Measurements from ENCODE around the gene SLC31A1.

SLC31A1 gene

GRCh38 chr9:113258282-113258681 is 36.9 kb downstream of the SLC31A1 start:
- Histone ChIP-seq H3K27ac (replicated peaks) (no peak overlapping the region), H3K4me3 (replicated peaks; ENCODE audit: insufficient read depth, low read length) (no peak overlapping the region), H3K27me3 (ENCODE audit: insufficient read depth, poor library complexity, severe bottlenecking) (no peaks in the 10 kb centered on the region)
- no peak for DNase-seq (ENCODE audit: low read depth in 1 of 2, low spot score in 1 of 2)
- TF ChIP-seq CTCF (IDR thresholded peaks at IDR 0.05; ENCODE audit: insufficient read depth, low read length) = no peak

GRCh38 chr9:113261917-113262671 is 40.8 kb downstream of the SLC31A1 start:
- DNase-seq (ENCODE audit: low read depth in 1 of 2, low spot score in 1 of 2) = no peak
- TF ChIP-seq CTCF (IDR thresholded peaks at IDR 0.05; ENCODE audit: insufficient read depth, low read length) (no peak), POLR2AphosphoS5 (IDR thresholded peaks at IDR 0.05; ENCODE audit: low read depth) (no peak), REST (IDR thresholded peaks at IDR 0.05; ENCODE audit: insufficient replicate concordance, low read depth) (no peak), SPI1 (IDR thresholded peaks at IDR 0.05; ENCODE audit: borderline replicate concordance, low read depth) (no peak), GABPA (IDR thresholded peaks at IDR 0.05; ENCODE audit: low read depth) (no peak)
- H3K4me3 ChIP-seq (replicated peaks; ENCODE audit: insufficient read depth, low read length) = no peak overlapping the region
- H3K27ac ChIP-seq (replicated peaks) = no peak overlapping the region
- H3K27me3 ChIP-seq (ENCODE audit: insufficient read depth, poor library complexity, severe bottlenecking) = no peaks in the 10 kb centered on the region

GRCh38 chr9:113266174-113266573 is 44.8 kb downstream of the SLC31A1 start:
- no peak for TF ChIP-seq CTCF (IDR thresholded peaks at IDR 0.05; ENCODE audit: insufficient read depth, low read length)
- TF ChIP-seq SPI1 (IDR thresholded peaks at IDR 0.05; ENCODE audit: borderline replicate concordance, low read depth) = no peak
- TF ChIP-seq REST (IDR thresholded peaks at IDR 0.05; ENCODE audit: insufficient replicate concordance, low read depth) = no peak
- no peak for TF ChIP-seq GABPA (IDR thresholded peaks at IDR 0.05; ENCODE audit: low read depth)
- no peak for TF ChIP-seq POLR2AphosphoS5 (IDR thresholded peaks at IDR 0.05; ENCODE audit: low read depth)
- H3K27me3 ChIP-seq (ENCODE audit: insufficient read depth, poor library complexity, severe bottlenecking) = no peaks in the 10 kb centered on the region
- H3K27ac ChIP-seq (replicated peaks) = no peak overlapping the region
- DNase-seq (ENCODE audit: low read depth in 1 of 2, low spot score in 1 of 2) = no peak
- H3K4me3 ChIP-seq (replicated peaks; ENCODE audit: insufficient read depth, low read length) = no peak overlapping the region
